Glutamatergic neuron (in vitro differentiated cells): ENCODE measurements around the gene TXLNG. TPM values are rescaled to one million over a fixed set of nuclear protein-coding genes. Genes with fewer than 3 reads are reported as not detected.
"Not testable (repeated sequence)": the region's sequence is repeated elsewhere in the genome, so short reads cannot be mapped to it uniquely, and the experiment has no call there.

Source experiments
- DNase-seq: peaks from one replicate; pipeline ENCODE4 v3.0.0; 2022
- H3K27ac Mint-ChIP-seq: one replicate; pipeline ENCODE4 v1.8.0; 2020; ENCODE audit warnings: mild to moderate bottlenecking, mixed read lengths, inconsistent platforms; ENCODE audit not compliant: unreplicated experiment
- H3K27me3 Mint-ChIP-seq: one replicate; pipeline ENCODE4 v1.8.0; 2020; ENCODE audit warnings: mild to moderate bottlenecking, moderate library complexity, mixed read lengths, inconsistent platforms; ENCODE audit not compliant: unreplicated experiment
- H3K36me3 Mint-ChIP-seq: one replicate; pipeline ENCODE4 v1.8.0; 2020; ENCODE audit warnings: mild to moderate bottlenecking, mixed read lengths, inconsistent platforms; ENCODE audit not compliant: unreplicated experiment
- H3K4me1 Mint-ChIP-seq: one replicate; pipeline ENCODE4 v1.8.0; 2020; ENCODE audit warnings: mild to moderate bottlenecking, low read depth, mixed read lengths, inconsistent platforms; ENCODE audit not compliant: unreplicated experiment
- H3K4me3 Mint-ChIP-seq: one replicate; pipeline ENCODE4 v1.8.0; 2020; ENCODE audit warnings: mild to moderate bottlenecking, mixed read lengths, inconsistent platforms; ENCODE audit not compliant: unreplicated experiment
- H3K9me3 Mint-ChIP-seq: one replicate; pipeline ENCODE4 v1.8.0; 2020; ENCODE audit warnings: mild to moderate bottlenecking, moderate library complexity, mixed read lengths, inconsistent platforms; ENCODE audit not compliant: unreplicated experiment
- total RNA-seq: library from RNA; stranded (reverse); fragmentation: NEBNext Ultra II Directional; extraction: Animal tissue kit (Norgen Biotek cat#: 25700); gene quantifications from one replicate; pipeline ENCODE4 v1.2.1, GENCODE V29; 2021; ENCODE audit not compliant: unreplicated experiment
- TF ChIP-seq, protein P1 (sequence below): fragments of 200-600 bp; sonication (generic); IDR thresholded peaks from one replicate; pipeline ENCODE4 v1.5.0; 2021; ENCODE audit not compliant: partially characterized antibody, unreplicated experiment

The TXLNG gene
- total RNA-seq, 1 donor from 2014 or later = 10.4 TPM

GRCh38 chrX:16852617-16853179, 66.4 kb downstream of the TXLNG start:
- no peaks in the 10 kb centered on the region for H3K9me3 Mint-ChIP-seq
- no peak overlapping the region for H3K27ac Mint-ChIP-seq
- H3K4me1 Mint-ChIP-seq = no peaks in the 10 kb centered on the region
- H3K27me3 Mint-ChIP-seq = no peaks in the 10 kb centered on the region
- no peak overlapping the region for H3K4me3 Mint-ChIP-seq
- TF ChIP-seq, protein P1, sequence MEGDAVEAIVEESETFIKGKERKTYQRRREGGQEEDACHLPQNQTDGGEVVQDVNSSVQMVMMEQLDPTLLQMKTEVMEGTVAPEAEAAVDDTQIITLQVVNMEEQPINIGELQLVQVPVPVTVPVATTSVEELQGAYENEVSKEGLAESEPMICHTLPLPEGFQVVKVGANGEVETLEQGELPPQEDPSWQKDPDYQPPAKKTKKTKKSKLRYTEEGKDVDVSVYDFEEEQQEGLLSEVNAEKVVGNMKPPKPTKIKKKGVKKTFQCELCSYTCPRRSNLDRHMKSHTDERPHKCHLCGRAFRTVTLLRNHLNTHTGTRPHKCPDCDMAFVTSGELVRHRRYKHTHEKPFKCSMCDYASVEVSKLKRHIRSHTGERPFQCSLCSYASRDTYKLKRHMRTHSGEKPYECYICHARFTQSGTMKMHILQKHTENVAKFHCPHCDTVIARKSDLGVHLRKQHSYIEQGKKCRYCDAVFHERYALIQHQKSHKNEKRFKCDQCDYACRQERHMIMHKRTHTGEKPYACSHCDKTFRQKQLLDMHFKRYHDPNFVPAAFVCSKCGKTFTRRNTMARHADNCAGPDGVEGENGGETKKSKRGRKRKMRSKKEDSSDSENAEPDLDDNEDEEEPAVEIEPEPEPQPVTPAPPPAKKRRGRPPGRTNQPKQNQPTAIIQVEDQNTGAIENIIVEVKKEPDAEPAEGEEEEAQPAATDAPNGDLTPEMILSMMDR = no peak
- peaks cover 4% of the 10 kb centered on the region for H3K36me3 Mint-ChIP-seq
- no peak for DNase-seq

- no peak overlapping the region for H3K4me3 Mint-ChIP-seq
- TF ChIP-seq, protein P1 = no peak
- H3K27me3 Mint-ChIP-seq = no peaks in the 10 kb centered on the region
- H3K4me1 Mint-ChIP-seq = no peaks in the 10 kb centered on the region
- no peaks in the 10 kb centered on the region for H3K9me3 Mint-ChIP-seq
- no peak overlapping the region for H3K27ac Mint-ChIP-seq
- DNase-seq = no peak
- peaks cover 4% of the 10 kb centered on the region for H3K36me3 Mint-ChIP-seq
Observed at GRCh38 chrX:16853537-16853936, 67.3 kb downstream of the TXLNG start.

DNA sequence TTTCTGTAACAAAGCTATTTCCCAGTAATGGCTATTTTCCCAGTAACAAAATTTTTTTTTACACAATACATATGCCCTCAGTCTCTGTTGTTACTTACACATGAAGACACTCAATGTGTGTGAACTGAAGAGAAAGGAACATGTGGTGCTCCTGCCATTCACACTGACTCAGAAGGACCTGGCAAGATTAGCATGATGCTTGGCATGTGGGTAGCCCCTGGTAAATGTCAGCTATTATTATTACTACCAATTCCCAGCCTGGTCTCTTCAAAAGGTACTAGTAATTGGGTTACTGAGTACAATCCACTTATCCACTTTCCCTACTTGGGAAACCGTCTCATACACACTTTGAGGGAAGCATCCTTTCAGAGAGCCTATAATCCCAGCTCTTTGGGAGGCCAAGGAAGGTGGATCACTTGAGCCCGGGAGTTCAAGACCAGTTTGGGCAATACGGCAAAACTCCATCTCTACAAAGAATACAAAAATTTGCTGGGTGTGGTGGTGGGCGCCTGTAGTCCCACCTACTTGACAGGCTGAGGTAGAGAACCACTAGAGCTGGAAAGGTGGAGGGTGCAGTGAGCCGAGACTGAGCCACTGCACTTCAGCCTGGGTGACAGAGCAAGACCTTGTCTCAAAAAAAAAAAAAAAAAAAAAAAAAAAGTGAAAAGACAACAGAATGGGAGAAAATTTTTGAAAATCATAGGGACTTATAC, 69.3 kb downstream of the TXLNG start:
- H3K36me3 Mint-ChIP-seq = peaks cover 4% of the 10 kb centered on the region
- no peak overlapping the region for H3K4me3 Mint-ChIP-seq
- H3K4me1 Mint-ChIP-seq = no peaks in the 10 kb centered on the region
- DNase-seq = no peak
- TF ChIP-seq, protein P1 = no peak
- H3K9me3 Mint-ChIP-seq = no peaks in the 10 kb centered on the region
- H3K27ac Mint-ChIP-seq = no peak overlapping the region
- no peaks in the 10 kb centered on the region for H3K27me3 Mint-ChIP-seq

GRCh38 chrX:16856076-16856404, 69.8 kb downstream of the TXLNG start:
- H3K36me3 Mint-ChIP-seq, H3K9me3 Mint-ChIP-seq, DNase-seq, H3K4me3 Mint-ChIP-seq, H3K4me1 Mint-ChIP-seq, H3K27ac Mint-ChIP-seq, H3K27me3 Mint-ChIP-seq: not testable (repeated sequence)

DNA sequence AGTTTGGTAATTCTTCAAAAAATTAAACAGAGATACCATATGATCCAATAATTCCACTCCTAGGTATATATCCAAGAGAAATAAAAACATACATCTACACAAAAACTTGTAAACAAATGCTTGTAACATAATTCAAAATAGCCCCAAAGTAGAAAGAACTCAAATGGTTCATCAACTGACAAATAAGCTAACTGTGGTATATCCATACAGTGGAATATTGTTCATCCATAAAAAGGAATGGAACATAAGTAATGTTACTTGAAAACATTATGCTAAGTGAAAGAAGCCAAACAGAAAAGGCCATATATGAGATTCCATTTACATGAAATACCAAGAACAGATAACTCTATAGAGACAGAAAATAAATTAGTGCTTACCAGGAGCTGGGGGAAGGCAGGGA, 70.5 kb downstream of the TXLNG start:
- no peaks in the 10 kb centered on the region for H3K9me3 Mint-ChIP-seq
- H3K27ac Mint-ChIP-seq = no peak overlapping the region
- TF ChIP-seq, protein P1 = no peak
- H3K4me1 Mint-ChIP-seq = no peaks in the 10 kb centered on the region
- no peak for DNase-seq
- no peak overlapping the region for H3K4me3 Mint-ChIP-seq
- H3K36me3 Mint-ChIP-seq = peaks cover 4% of the 10 kb centered on the region
- H3K27me3 Mint-ChIP-seq = no peaks in the 10 kb centered on the region
